B cell (primary cell): Measurements from ENCODE around the gene TSHZ1.

Source experiments
- EZH2 ChIP-seq: IDR thresholded peaks from 2 replicates; pipeline ENCODE4 v1.6.1; 2012; ENCODE audit warnings: borderline replicate concordance, low read depth, mild to moderate bottlenecking, moderate library complexity, low read length; ENCODE audit not compliant: insufficient read depth, poor library complexity, severe bottlenecking
- TF ChIP-seq, protein P1 (sequence below): fragments of 200-600 bp; IDR thresholded peaks from one replicate; pipeline ENCODE4 v1.8.0; 2022; ENCODE audit warnings: antibody characterized with exemption, mild to moderate bottlenecking

DNA sequence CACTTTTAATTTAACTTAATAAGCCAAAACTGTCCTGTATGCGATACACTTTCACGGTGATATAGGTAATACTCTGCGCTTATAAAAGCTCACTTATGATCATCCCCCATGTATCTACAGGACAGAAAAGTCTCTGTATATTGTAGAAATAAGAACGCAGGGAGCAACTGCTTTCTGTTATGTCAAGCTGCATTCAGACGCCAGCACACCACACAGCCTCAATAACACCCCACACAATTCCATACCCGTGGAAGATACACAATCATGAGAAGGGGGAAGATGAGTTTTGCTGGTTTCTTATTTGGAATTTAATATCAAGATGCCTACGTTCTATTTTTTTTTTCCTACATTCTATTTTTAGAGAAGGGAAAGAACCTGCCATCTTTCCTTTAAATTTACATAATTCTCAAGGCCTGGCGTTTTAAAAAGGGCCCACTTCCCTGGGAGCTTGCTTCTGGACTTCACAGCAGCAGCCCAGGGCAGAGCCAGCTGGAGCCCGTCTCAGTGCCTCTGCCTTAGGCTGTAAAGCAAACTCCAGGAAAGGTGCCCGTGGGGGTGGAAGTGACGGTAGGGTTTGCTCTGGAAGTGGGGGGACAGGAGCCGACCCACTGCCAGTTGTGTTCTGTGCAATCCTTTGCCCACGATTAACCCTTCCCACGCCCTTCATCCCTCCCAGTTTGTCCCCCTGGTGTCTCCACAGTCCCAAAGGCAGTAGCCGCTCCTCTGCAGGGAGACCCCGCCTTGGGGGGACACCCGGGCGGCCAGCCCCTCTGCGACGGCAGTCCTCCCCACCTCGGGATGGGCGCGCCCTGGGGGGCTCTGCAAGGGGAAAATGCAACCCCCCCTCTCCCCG is 7.0 kb upstream of the TSHZ1 start:
- TF ChIP-seq, protein P1, sequence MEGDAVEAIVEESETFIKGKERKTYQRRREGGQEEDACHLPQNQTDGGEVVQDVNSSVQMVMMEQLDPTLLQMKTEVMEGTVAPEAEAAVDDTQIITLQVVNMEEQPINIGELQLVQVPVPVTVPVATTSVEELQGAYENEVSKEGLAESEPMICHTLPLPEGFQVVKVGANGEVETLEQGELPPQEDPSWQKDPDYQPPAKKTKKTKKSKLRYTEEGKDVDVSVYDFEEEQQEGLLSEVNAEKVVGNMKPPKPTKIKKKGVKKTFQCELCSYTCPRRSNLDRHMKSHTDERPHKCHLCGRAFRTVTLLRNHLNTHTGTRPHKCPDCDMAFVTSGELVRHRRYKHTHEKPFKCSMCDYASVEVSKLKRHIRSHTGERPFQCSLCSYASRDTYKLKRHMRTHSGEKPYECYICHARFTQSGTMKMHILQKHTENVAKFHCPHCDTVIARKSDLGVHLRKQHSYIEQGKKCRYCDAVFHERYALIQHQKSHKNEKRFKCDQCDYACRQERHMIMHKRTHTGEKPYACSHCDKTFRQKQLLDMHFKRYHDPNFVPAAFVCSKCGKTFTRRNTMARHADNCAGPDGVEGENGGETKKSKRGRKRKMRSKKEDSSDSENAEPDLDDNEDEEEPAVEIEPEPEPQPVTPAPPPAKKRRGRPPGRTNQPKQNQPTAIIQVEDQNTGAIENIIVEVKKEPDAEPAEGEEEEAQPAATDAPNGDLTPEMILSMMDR = no peak
- TF ChIP-seq EZH2 = no peak
